CD4-positive, alpha-beta memory T cell (primary cell): ENCODE data around the gene ZNF132. TPM values are rescaled to one million over a fixed set of nuclear protein-coding genes. Genes with fewer than 3 reads are reported as not detected.
A peak's percentile ranks its signal among the peaks of the same experiment; 100 is the strongest.

Experiments
- CTCF ChIA-PET: fragments of 350-600 bp; sonication (Branson Sonifier 250); formaldehyde crosslinking; loops from one replicate; lab custom pipeline; 2021; ENCODE audit warnings: inconsistent platforms; ENCODE audit not compliant: partially characterized antibody; lab: Charles Lee
- POLR2A ChIA-PET: fragments of 350-600 bp; sonication (Branson Sonifier 250); formaldehyde crosslinking; loops from one replicate; lab custom pipeline; 2021; ENCODE audit not compliant: partially characterized antibody; lab: Charles Lee
- DNase-seq, 5 donors: peaks; one replicate each; pipeline versions ENCODE4 v3.0.0 to v3.0.0-alpha.2; 2020 to 2022; ENCODE audit warnings: mixed read lengths in 1 of 5
- H3K27ac ChIP-seq: one replicate; pipeline ENCODE4 v1.7.0; 2013; ENCODE audit warnings: low read depth, low read length
- H3K27me3 ChIP-seq: 2 replicates; pipeline ENCODE4 v1.7.0; 2013; ENCODE audit warnings: mild to moderate bottlenecking, low read length, moderate library complexity; ENCODE audit not compliant: insufficient read depth
- H3K36me3 ChIP-seq: 2 replicates; pipeline ENCODE4 v1.7.0; 2013; ENCODE audit warnings: mild to moderate bottlenecking, low read length, moderate library complexity; ENCODE audit not compliant: insufficient read depth
- H3K4me1 ChIP-seq: 2 replicates; pipeline ENCODE4 v1.7.0; 2013; ENCODE audit warnings: mild to moderate bottlenecking, low read length, moderate library complexity; ENCODE audit not compliant: insufficient read depth
- H3K4me3 ChIP-seq, 2 donors: one replicate each; pipeline ENCODE4 v1.7.0; 2013; ENCODE audit warnings: low read length in 2 of 2, mild to moderate bottlenecking in 1 of 2
- H3K9me3 ChIP-seq, 2 donors: one replicate each; pipeline ENCODE4 v1.7.0; 2013; ENCODE audit warnings: low read length in 2 of 2, control low read depth in 1 of 2; ENCODE audit not compliant: control insufficient read depth in 1 of 2
- H3K27ac Mint-ChIP-seq, 7 donors: one replicate each; pipeline ENCODE4 v1.8.0; 2020 to 2021; ENCODE audit warnings: mixed read lengths in 7 of 7, mild to moderate bottlenecking in 6 of 7, inconsistent platforms in 3 of 7, moderate library complexity in 3 of 7
- H3K27me3 Mint-ChIP-seq, 2 donors: one replicate each; pipeline ENCODE4 v1.8.0; 2020 to 2021; ENCODE audit warnings: mixed read lengths in 2 of 2
- H3K36me3 Mint-ChIP-seq, 2 donors: one replicate each; pipeline ENCODE4 v1.8.0; 2020 to 2021; ENCODE audit warnings: mixed read lengths in 2 of 2, inconsistent platforms in 1 of 2, mild to moderate bottlenecking in 1 of 2
- H3K4me1 Mint-ChIP-seq, 4 donors: one replicate each; pipeline ENCODE4 v1.8.0; 2020 to 2021; ENCODE audit warnings: mixed read lengths in 4 of 4, mild to moderate bottlenecking in 1 of 4
- H3K4me3 Mint-ChIP-seq, 8 donors: one replicate each; pipeline ENCODE4 v1.8.0; 2020 to 2021; ENCODE audit warnings: mixed read lengths in 8 of 8, mild to moderate bottlenecking in 7 of 8, moderate library complexity in 6 of 8, inconsistent platforms in 3 of 8
- H3K9me3 Mint-ChIP-seq, 8 donors: one replicate each; pipeline ENCODE4 v1.8.0; 2020 to 2021; ENCODE audit warnings: mixed read lengths in 8 of 8, mild to moderate bottlenecking in 5 of 8, inconsistent platforms in 3 of 8, moderate library complexity in 1 of 8
- intact Hi-C: fragments of 100-400 bp; cut with micrococcal nuclease; formaldehyde crosslinking; loops from one replicate; pipeline ENCODE4 v1.15.1; 2023
- polyA plus RNA-seq, 2 donors: library from polyadenylated mRNA; unstranded; fragments of 300-500 nt; fragmentation: Illumina TruSeq; gene quantifications; one replicate each; pipeline ENCODE4 v1.2.3, GENCODE V29; 2021
- total RNA-seq, 2 experiments: library from RNA; stranded (reverse); gene quantifications; one replicate each; pipeline ENCODE4 v1.2.3, GENCODE V29; 2021

The ZNF132 gene
- total and polyA plus RNA-seq, 4 experiments from 2014 or later, result 0.43 to 11.7 (median 5.7) TPM

DNA sequence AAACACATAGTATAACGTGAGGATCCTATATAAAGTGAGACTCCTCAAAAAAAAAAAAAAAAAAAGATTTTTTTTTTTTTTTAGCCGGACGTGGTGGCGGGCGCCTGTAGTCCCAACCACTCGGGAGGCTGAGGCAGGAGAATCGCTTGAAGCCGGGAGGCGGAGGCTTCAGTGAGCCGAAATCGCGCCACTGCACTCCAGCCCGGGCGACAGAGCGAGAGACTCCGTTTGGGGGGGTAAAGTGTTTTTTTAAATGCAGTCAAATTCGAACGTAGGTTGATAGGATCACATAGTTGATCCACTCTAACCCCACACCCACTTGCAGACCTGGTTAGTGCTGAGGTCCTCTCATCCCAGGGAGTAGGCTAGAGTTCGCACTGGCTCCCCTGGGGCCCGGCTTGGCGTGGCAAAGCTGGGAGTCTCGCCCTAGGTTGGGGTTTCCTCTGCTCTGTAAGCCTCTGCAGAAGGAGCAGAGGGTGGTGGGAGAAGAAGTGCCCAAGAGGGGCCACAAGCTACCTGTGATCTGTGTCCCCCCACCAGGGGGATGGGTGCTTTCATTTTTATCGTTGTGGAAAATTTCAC is 38.0 kb downstream of the ZNF132 start:
- ChIA-PET POLR2A (interaction anchor here (1.0 kb wide), 1 partner anchor 54 kb away, joined by 4 read pairs; no protein-coding TSS in a partner anchor), CTCF (interaction anchor here (1.6 kb wide), 1 partner anchor 42 kb away, joined by 3 read pairs; no protein-coding TSS in a partner anchor)
- no peak for DNase-seq
- peak overlapping the region in 6 of 8 donors; percentile 26 to 97 (median 91) for H3K4me3 Mint-ChIP-seq
- peaks cover 0 to 3% of the 10 kb centered on the region in 2 donors for H3K36me3 Mint-ChIP-seq
- peaks cover 6 to 9% of the 10 kb centered on the region in 2 donors for H3K27me3 Mint-ChIP-seq
- Histone ChIP-seq H3K4me3 (peak overlapping the region; percentile 43 to 46), H3K4me1 (peaks cover 23% of the 10 kb centered on the region), H3K27ac (peak overlapping the region; percentile 74), H3K36me3 (no peaks in the 10 kb centered on the region), H3K9me3 (no peaks in the 10 kb centered on the region), H3K27me3 (peaks cover 6% of the 10 kb centered on the region)
- peaks cover 0 to 3% (median 0%) of the 10 kb centered on the region in 8 donors for H3K9me3 Mint-ChIP-seq
- H3K27ac Mint-ChIP-seq, result peak overlapping the region in 4 of 7 donors; percentile 31 to 97 (median 93)
- intact Hi-C loops, result loop anchor here (1.0 to 2.0 kb wide), 11 partner anchors 15 to 219 kb away; partner anchors contain the start of genes ERVK3-1, MZF1, RPS5 and ZNF132
- H3K4me1 Mint-ChIP-seq, result peaks cover 8 to 27% (median 15%) of the 10 kb centered on the region in 4 donors

DNA sequence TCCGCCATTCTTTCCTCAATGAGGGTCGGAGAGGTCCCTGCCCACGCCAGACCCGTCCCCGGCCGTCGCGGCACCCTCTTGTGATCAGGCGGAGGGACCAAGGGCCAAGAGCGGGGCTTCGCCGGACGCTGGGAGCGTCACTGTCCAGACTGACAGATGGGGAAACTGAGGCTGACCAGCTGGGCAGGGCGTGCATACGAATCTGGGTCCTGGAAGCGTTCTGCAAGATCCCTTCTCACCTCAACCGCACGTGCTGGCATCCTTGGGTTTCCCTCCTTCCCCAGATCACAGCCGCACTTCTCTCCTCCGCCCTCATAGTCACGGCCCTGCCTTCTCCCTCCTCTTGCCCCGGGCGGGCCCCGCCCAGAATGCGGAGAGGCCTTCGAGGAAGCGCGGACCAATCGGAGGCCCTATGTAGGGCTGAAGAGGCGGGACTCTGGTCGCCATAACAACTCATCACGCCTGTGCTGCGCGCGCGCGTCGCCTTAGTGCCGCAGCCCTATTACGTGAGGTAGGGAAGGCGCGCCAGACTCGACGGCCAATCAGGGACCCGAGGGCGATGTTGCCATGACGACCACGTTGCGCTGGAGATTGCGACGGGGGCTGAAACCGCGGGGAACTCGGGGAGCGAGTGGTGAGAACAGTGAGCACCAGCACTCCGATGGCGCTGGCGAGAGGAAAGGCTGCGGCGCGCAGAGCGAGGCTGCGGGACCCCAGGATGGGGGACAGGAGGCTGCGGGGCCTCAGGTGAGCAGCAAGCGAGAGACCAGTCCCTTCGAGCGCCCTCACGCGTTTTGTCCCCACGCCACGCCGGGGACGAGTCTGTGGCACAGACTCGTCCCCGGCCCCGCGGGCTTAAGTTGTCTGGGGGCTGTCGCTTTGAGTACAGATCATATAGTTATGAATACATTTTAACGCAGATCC is 38.8 kb downstream of the ZNF132 start:
- Mint-ChIP-seq H3K9me3 (peaks cover 0 to 4% (median 0%) of the 10 kb centered on the region in 8 donors), H3K27ac (peak overlapping the region; percentile 89 to 99 (median 97)), H3K27me3 (peaks cover 6 to 9% of the 10 kb centered on the region in 2 donors), H3K36me3 (peaks cover 0 to 3% of the 10 kb centered on the region in 2 donors), H3K4me1 (peaks cover 5 to 20% (median 10%) of the 10 kb centered on the region in 4 donors), H3K4me3 (peak overlapping the region; percentile 87 to 97 (median 91))
- Histone ChIP-seq H3K4me3 (peak overlapping the region; percentile 57 to 59), H3K9me3 (no peaks in the 10 kb centered on the region), H3K36me3 (no peaks in the 10 kb centered on the region), H3K27ac (peak overlapping the region; percentile 74), H3K4me1 (peaks cover 20% of the 10 kb centered on the region), H3K27me3 (peaks cover 8% of the 10 kb centered on the region)
- intact Hi-C loops, result loop anchor here (1.0 to 2.0 kb wide), 11 partner anchors 14 to 218 kb away; partner anchors contain the start of genes ERVK3-1, MZF1, RPS5 and ZNF132
- POLR2A ChIA-PET, result interaction anchor here (0.9 to 2.0 kb wide), 6 partner anchors 7 to 56 kb away, joined by 3 to 7 read pairs (median 4); partner anchors contain the start of genes ZNF132 and ZNF584
- CTCF ChIA-PET, result no interaction called here
- DNase-seq, result peak; percentile 98 to 100 (median 99)

DNA sequence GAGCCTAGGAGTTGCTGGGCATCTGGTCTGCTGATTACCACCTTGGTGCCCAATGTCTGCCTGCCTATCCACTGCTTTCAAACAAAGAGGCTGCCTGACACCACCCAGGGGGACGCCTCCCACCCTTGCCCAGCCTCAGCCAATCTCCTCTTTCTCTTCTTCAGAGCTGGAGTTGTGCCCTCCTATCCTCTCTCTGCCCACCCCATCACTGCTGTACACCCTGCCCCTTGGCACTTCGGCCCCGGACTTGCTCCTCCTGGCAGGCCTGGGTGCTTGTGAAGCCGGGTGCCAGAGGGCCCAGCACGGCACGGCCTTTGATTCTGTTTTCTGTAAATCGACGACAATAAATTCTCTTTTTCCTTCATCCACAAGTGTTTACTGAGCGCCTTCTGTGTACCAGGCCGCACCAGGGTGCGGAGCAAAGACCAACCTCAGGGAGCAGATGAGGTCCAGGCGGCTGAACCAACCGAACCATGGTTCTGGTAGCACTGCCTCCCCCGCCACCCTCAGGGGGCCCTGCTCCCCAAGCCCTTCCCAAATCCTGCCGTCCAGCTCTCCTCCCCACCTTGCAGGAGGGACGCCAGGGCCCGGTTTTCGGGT is 39.5 kb downstream of the ZNF132 start:
- H3K27me3 ChIP-seq, result peaks cover 11% of the 10 kb centered on the region
- peaks cover 24% of the 10 kb centered on the region for H3K4me1 ChIP-seq
- H3K27me3 Mint-ChIP-seq, result peaks cover 7 to 9% of the 10 kb centered on the region in 2 donors
- H3K27ac ChIP-seq, result peak overlapping the region; percentile 74
- peaks cover 0 to 5% (median 0%) of the 10 kb centered on the region in 8 donors for H3K9me3 Mint-ChIP-seq
- peak overlapping the region; percentile 87 to 97 (median 91) for H3K4me3 Mint-ChIP-seq
- no peak for DNase-seq
- H3K27ac Mint-ChIP-seq, result peak overlapping the region in 3 of 7 donors; percentile 89 to 99 (median 97)
- H3K36me3 Mint-ChIP-seq, result peaks cover 0 to 3% of the 10 kb centered on the region in 2 donors
- ChIA-PET POLR2A (interaction anchor here (0.9 to 2.0 kb wide), 6 partner anchors 8 to 55 kb away, joined by 3 to 7 read pairs (median 4); partner anchors contain the start of genes ZNF132 and ZNF584), CTCF (no interaction called here)
- intact Hi-C loops, result loop anchor here (2.0 kb wide), 2 partner anchors 74 to 218 kb away; partner anchors contain the start of genes ZNF274 and ZSCAN22
- H3K4me1 Mint-ChIP-seq, result peaks cover 5 to 20% (median 10%) of the 10 kb centered on the region in 4 donors
- peak overlapping the region; percentile 57 to 59 for H3K4me3 ChIP-seq
- H3K36me3 ChIP-seq, result no peaks in the 10 kb centered on the region
- H3K9me3 ChIP-seq, result no peaks in the 10 kb centered on the region

DNA sequence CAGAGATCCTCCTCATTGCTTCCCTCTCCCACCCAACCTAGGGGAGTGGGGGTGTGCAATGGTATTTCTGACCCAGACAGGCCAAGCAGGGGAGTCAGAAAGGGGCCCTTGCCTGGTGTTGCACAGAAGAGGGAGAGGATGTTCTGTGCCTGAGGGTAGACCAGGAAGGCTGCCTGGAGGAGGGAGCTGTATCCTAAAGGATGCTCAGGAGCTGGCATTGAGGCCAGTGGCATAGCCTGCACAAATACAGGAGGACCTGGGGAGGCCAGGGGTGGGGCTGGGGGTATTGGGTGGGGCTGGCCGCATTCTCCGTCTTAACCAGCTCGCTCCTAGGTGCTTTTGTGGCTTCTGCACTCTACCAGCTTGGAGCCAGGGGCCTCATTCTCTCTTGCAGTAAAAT is 40.0 kb downstream of the ZNF132 start:
- H3K27ac ChIP-seq, result no peak overlapping the region
- peaks cover 3% of the 10 kb centered on the region for H3K36me3 ChIP-seq
- Mint-ChIP-seq H3K36me3 (peaks cover 2 to 4% of the 10 kb centered on the region in 2 donors), H3K9me3 (peaks cover 0 to 5% (median 0%) of the 10 kb centered on the region in 8 donors), H3K27me3 (peaks cover 7 to 9% of the 10 kb centered on the region in 2 donors), H3K27ac (peak overlapping the region in 5 of 7 donors; percentile 10 to 71 (median 42)), H3K4me1 (peaks cover 5 to 20% (median 10%) of the 10 kb centered on the region in 4 donors), H3K4me3 (peak overlapping the region in 3 of 8 donors; percentile 52 to 66 (median 57))
- peaks cover 11% of the 10 kb centered on the region for H3K27me3 ChIP-seq
- DNase-seq, result no peak
- intact Hi-C loops, result loop anchor here (2.0 kb wide), 2 partner anchors 73 to 217 kb away; partner anchors contain the start of genes ZNF274 and ZSCAN22
- CTCF ChIA-PET, result no interaction called here
- no peaks in the 10 kb centered on the region for H3K9me3 ChIP-seq
- peaks cover 24% of the 10 kb centered on the region for H3K4me1 ChIP-seq
- no peak overlapping the region for H3K4me3 ChIP-seq
- POLR2A ChIA-PET, result interaction anchor here (0.9 to 2.0 kb wide), 6 partner anchors 9 to 55 kb away, joined by 3 to 7 read pairs (median 4); partner anchors contain the start of genes ZNF132 and ZNF584

DNA sequence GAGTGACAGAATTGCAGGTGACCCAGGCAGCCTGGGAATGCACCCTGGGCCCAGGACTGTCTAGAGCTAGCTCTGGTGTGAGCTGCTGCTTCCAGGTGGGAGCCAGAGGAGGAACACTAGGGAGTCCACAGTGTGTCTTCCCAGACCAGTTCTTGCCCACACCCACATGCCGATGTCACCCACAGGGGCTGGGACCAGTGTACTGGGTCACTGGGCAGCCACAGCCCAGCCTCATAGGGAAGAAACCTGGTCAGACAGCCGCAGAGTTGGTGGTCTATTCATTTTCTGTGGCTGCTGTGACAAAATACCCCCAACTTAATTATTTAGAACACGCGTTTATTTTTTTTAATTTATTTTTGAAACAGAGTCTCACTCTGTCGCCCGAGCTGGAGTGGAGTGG is 41.4 kb downstream of the ZNF132 start:
- Mint-ChIP-seq H3K27me3 (peaks cover 7 to 9% of the 10 kb centered on the region in 2 donors), H3K4me3 (no peak overlapping the region), H3K4me1 (peaks cover 6 to 23% (median 12%) of the 10 kb centered on the region in 4 donors), H3K36me3 (peaks cover 14 to 18% of the 10 kb centered on the region in 2 donors), H3K9me3 (peaks cover 0 to 5% (median 0%) of the 10 kb centered on the region in 8 donors), H3K27ac (no peak overlapping the region)
- ChIA-PET CTCF (no interaction called here), POLR2A (no interaction called here)
- peaks cover 24% of the 10 kb centered on the region for H3K4me1 ChIP-seq
- H3K27me3 ChIP-seq, result peaks cover 11% of the 10 kb centered on the region
- no peak for DNase-seq
- no peaks in the 10 kb centered on the region for H3K9me3 ChIP-seq
- H3K4me3 ChIP-seq, result no peak overlapping the region
- H3K27ac ChIP-seq, result no peak overlapping the region
- peaks cover 17% of the 10 kb centered on the region for H3K36me3 ChIP-seq
- intact Hi-C loops, result no loop called here

DNA sequence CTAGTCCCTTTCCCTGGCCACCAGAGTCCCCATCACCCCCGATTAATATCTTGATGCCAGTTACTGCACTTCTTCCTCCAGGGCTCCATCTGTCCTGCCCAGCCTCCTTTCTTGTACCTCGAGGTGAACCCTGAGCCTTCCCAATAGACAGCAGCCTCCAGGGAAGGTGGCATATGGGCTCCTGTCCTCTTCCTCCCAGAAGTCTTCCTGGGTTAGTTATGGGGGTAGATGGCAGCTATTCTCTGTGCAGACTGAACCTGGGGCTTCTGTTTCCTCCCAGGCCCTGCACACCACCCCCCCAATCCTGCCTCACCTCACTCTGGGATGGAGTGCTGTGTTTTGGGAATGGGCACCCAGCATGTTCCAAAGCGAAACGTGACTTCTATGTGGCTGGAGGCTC is 41.9 kb downstream of the ZNF132 start:
- ChIA-PET CTCF (no interaction called here), POLR2A (no interaction called here)
- Mint-ChIP-seq H3K4me1 (peaks cover 6 to 27% (median 12%) of the 10 kb centered on the region in 4 donors), H3K27me3 (peaks cover 7 to 9% of the 10 kb centered on the region in 2 donors), H3K9me3 (peaks cover 0 to 5% (median 0%) of the 10 kb centered on the region in 8 donors), H3K4me3 (no peak overlapping the region), H3K36me3 (peaks cover 18 to 23% of the 10 kb centered on the region in 2 donors), H3K27ac (peak overlapping the region in 2 of 7 donors; percentile 10 to 24)
- H3K9me3 ChIP-seq, result no peaks in the 10 kb centered on the region
- H3K27ac ChIP-seq, result no peak overlapping the region
- H3K4me3 ChIP-seq, result no peak overlapping the region
- intact Hi-C loops, result no loop called here
- H3K36me3 ChIP-seq, result peaks cover 22% of the 10 kb centered on the region
- H3K27me3 ChIP-seq, result peaks cover 11% of the 10 kb centered on the region
- DNase-seq, result no peak
- peaks cover 24% of the 10 kb centered on the region for H3K4me1 ChIP-seq
